ENCODE data around the gene DNAH2. TPM values are rescaled to one million over a fixed set of nuclear protein-coding genes. Genes with fewer than 3 reads are reported as not detected.
"Not testable (repeated sequence)": the region's sequence is repeated elsewhere in the genome, so short reads cannot be mapped to it uniquely, and the experiment has no call there.

DNAH2 gene
- total RNA-seq, 1 donor from 2014 or later: 0.72 TPM

DNA sequence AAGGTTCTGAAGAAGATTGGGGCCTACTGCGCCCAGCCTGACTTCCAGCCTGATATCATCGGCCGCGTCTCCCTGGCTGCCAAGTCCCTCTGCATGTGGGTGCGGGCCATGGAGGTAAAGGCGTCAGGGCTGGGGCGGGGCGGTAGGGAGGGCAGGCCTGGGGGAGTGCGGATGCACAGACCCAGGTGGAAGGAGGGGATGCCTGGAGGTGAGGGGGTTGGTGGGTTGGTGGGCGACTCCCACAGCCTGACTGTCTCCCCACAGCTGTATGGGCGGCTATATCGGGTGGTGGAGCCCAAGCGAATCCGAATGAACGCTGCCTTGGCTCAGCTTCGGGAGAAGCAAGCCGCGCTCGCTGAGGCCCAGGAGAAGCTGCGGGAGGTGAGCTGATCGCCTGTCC is 89.7 kb downstream of the DNAH2 start:
- Mint-ChIP-seq H3K4me1 (ENCODE audit: unreplicated experiment) (peaks cover 5% of the 10 kb centered on the region), H3K36me3 (ENCODE audit: low read depth, unreplicated experiment) (no peaks in the 10 kb centered on the region), H3K27ac (ENCODE audit: unreplicated experiment) (no peak overlapping the region), H3K4me3 (ENCODE audit: unreplicated experiment) (no peak overlapping the region), H3K9me3 (ENCODE audit: unreplicated experiment) (no peaks in the 10 kb centered on the region), H3K27me3 (ENCODE audit: unreplicated experiment) (peaks cover 3% of the 10 kb centered on the region)
- TF ChIP-seq, protein P1, sequence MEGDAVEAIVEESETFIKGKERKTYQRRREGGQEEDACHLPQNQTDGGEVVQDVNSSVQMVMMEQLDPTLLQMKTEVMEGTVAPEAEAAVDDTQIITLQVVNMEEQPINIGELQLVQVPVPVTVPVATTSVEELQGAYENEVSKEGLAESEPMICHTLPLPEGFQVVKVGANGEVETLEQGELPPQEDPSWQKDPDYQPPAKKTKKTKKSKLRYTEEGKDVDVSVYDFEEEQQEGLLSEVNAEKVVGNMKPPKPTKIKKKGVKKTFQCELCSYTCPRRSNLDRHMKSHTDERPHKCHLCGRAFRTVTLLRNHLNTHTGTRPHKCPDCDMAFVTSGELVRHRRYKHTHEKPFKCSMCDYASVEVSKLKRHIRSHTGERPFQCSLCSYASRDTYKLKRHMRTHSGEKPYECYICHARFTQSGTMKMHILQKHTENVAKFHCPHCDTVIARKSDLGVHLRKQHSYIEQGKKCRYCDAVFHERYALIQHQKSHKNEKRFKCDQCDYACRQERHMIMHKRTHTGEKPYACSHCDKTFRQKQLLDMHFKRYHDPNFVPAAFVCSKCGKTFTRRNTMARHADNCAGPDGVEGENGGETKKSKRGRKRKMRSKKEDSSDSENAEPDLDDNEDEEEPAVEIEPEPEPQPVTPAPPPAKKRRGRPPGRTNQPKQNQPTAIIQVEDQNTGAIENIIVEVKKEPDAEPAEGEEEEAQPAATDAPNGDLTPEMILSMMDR (IDR thresholded peaks at IDR 0.05; ENCODE audit: unreplicated experiment): no peak
- DNase-seq (ENCODE audit: low spot score): no peak

DNA sequence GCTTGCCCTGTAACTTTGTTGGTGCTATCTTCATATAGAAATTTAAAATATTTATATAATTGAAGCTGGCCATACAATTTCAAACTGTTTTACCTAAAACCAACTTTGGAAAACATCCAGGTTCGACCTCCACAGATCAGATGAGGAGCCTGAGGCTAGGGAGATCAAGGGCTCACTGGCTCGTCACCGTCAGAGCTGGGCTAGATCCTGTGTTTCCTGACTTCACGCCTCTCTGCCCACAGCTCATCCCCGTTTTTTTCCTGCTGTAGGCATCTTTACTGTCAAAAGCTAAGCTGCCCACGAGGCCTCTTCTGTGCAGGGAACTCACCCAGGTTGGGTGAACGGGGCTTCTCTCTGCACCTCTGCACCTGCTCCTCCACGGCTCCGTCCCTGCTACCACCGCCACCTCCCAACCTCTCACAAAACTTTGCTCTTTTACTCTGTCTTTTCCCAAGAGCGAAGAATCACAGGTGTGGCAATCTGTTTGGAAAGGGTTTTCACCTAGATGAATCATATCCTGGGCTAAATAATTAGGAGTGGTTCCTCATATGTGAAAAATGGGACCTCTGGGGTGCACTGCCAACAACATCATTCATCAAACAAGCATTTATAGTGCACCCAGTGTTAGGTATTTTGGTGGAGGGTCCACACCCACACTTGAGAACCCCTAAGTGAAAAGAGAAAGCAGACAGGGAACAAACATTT is 91.7 kb downstream of the DNAH2 start:
- no peak for DNase-seq (ENCODE audit: low spot score)
- H3K9me3 Mint-ChIP-seq (ENCODE audit: unreplicated experiment): no peaks in the 10 kb centered on the region
- no peak overlapping the region for H3K4me3 Mint-ChIP-seq (ENCODE audit: unreplicated experiment)
- no peak overlapping the region for H3K27ac Mint-ChIP-seq (ENCODE audit: unreplicated experiment)
- TF ChIP-seq, protein P1 (IDR thresholded peaks at IDR 0.05; ENCODE audit: unreplicated experiment): no peak
- H3K27me3 Mint-ChIP-seq (ENCODE audit: unreplicated experiment): peaks cover 3% of the 10 kb centered on the region
- no peaks in the 10 kb centered on the region for H3K36me3 Mint-ChIP-seq (ENCODE audit: low read depth, unreplicated experiment)
- no peaks in the 10 kb centered on the region for H3K4me1 Mint-ChIP-seq (ENCODE audit: unreplicated experiment)

DNA sequence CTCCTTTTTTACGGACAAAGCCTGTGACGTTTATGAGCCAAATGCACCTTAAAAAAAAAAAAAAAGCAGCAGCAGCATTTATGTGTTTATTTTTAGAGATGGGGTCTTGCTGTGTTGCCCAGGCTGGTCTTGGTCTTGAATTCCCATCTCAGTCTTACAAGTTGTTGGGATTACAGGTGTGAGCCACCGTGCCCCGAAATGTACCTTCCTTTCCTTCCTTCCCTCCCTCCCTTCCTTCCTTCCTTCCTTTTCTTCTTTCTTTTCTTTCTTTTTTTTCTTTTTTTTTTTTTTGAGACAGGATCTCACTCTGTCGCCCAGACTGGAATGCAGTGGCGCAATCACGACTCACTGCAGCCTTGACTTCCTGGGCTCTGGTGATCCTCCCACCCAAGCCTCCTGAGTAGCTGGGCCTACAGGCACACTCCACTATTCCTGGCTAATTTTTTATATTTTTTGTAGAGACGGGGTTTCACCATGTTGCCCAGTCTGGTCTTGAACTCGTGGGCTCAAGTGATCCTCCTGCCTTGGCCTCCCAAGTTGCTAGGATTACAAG is 92.3 kb downstream of the DNAH2 start:
- H3K36me3 Mint-ChIP-seq (ENCODE audit: low read depth, unreplicated experiment); DNase-seq (ENCODE audit: low spot score); H3K4me1 Mint-ChIP-seq (ENCODE audit: unreplicated experiment); H3K27me3 Mint-ChIP-seq (ENCODE audit: unreplicated experiment); H3K27ac Mint-ChIP-seq (ENCODE audit: unreplicated experiment); H3K9me3 Mint-ChIP-seq (ENCODE audit: unreplicated experiment); H3K4me3 Mint-ChIP-seq (ENCODE audit: unreplicated experiment): not testable (repeated sequence)

DNA sequence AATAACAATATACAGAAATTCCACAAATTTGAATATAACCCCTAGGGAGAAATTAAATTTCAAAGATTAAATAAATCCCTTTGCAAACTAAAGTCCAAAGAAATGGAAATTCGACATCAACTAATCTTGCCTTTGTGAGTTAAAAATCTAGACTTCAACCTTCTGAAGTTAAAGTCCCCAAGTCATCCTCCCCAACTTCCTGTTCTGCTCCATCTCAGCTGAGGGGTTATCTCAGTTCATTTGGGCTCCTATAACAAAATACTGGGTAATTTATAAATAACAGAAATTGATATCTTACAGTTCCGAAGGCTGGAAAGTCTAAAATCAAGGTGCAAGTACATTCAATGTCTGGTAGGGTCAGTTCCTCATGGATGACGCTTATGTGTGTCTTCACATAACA is 93.7 kb downstream of the DNAH2 start:
- no peak for DNase-seq (ENCODE audit: low spot score)
- no peak overlapping the region for H3K27ac Mint-ChIP-seq (ENCODE audit: unreplicated experiment)

DNA sequence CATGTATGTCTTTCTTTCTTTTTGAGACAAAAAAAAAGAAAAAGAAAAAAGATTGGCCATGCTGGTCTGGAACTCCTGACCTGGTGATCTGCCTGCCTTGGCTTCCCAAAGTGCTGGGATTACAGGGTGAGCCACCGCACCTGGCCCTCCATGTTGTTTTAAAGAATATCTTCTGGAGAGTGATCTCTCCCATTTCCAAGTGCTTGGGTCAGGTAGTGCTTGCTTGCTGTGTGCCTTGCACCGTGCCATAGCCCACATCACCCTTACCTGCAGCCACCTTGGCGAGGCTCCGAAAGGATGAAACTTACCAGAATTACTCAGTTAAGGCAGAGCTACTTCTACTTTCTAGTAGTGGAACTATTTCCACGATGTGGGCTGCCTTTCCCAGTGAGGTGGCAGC is 97.4 kb downstream of the DNAH2 start:
- H3K27ac Mint-ChIP-seq (ENCODE audit: unreplicated experiment): no peak overlapping the region
- peaks cover 5% of the 10 kb centered on the region for H3K27me3 Mint-ChIP-seq (ENCODE audit: unreplicated experiment)
- TF ChIP-seq, protein P1 (IDR thresholded peaks at IDR 0.05; ENCODE audit: unreplicated experiment): no peak
- no peaks in the 10 kb centered on the region for H3K4me1 Mint-ChIP-seq (ENCODE audit: unreplicated experiment)
- no peaks in the 10 kb centered on the region for H3K36me3 Mint-ChIP-seq (ENCODE audit: low read depth, unreplicated experiment)
- H3K9me3 Mint-ChIP-seq (ENCODE audit: unreplicated experiment): no peaks in the 10 kb centered on the region
- H3K4me3 Mint-ChIP-seq (ENCODE audit: unreplicated experiment): no peak overlapping the region
- DNase-seq (ENCODE audit: low spot score): no peak

More for the DNA sequence above, 93.7 kb downstream of the DNAH2 start:
- H3K36me3 Mint-ChIP-seq (ENCODE audit: low read depth, unreplicated experiment): no peaks in the 10 kb centered on the region
- H3K4me3 Mint-ChIP-seq (ENCODE audit: unreplicated experiment): no peak overlapping the region
- TF ChIP-seq, protein P1 (IDR thresholded peaks at IDR 0.05; ENCODE audit: unreplicated experiment): no peak
- peaks cover 5% of the 10 kb centered on the region for H3K27me3 Mint-ChIP-seq (ENCODE audit: unreplicated experiment)
- no peaks in the 10 kb centered on the region for H3K4me1 Mint-ChIP-seq (ENCODE audit: unreplicated experiment)
- H3K9me3 Mint-ChIP-seq (ENCODE audit: unreplicated experiment): no peaks in the 10 kb centered on the region

Data from endothelial cell (in vitro differentiated cells).